Gastroesophageal sphincter (tissue), 3 donors: Measurements from ENCODE around the gene NUP210L.

Source experiments
- CTCF ChIP-seq, 4 experiments: fragments of 200-600 bp in 2 of 4; fragments of 450-650 bp in 2 of 4; sonication (generic) in 1 of 4; IDR thresholded peaks; one replicate each; pipeline ENCODE4 v1.5.1; 2017 to 2019; ENCODE audit warnings: antibody characterized with exemption in 4 of 4, mild to moderate bottlenecking in 2 of 4, moderate library complexity in 2 of 4
- EP300 ChIP-seq: sonication (generic); formaldehyde crosslinking; IDR thresholded peaks from one replicate; pipeline ENCODE4 v1.6.1; 2017; ENCODE audit warnings: antibody characterized with exemption, mild to moderate bottlenecking
- POLR2A ChIP-seq, 2 donors: fragments of 450-650 bp; IDR thresholded peaks; one replicate each; pipeline ENCODE4 v1.6.1; 2017; ENCODE audit warnings: antibody characterized with exemption in 2 of 2, mild to moderate bottlenecking in 2 of 2, moderate library complexity in 1 of 2
- POLR2AphosphoS5 ChIP-seq: sonication (generic); formaldehyde crosslinking; IDR thresholded peaks from one replicate; pipeline ENCODE4 v1.6.1; 2017; ENCODE audit warnings: antibody characterized with exemption

DNA sequence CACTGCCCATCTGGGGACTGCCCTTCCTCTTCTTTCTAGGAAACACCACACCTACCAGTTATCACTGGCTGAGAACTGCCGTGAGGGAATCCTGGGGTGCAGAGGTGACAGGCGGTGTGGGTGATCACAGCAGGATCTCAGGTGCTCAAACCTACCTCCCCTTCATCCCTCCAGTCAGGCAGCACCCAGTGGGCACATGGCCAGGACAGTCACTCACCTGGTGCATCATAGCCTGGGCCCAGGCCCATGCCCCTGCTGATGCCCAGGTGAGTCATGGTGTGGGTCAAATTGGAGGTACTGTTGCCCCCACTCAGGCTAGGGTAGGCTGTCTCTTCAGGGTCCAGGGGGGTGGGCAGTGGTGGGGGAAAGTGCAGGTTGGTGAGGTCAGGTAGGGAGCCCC lies 203.1 kb downstream of the NUP210L start:
- TF ChIP-seq CTCF (IDR thresholded peaks at IDR 0.05) (no peak), POLR2A (IDR thresholded peaks at IDR 0.05) (no peak), EP300 (no peak), POLR2AphosphoS5 (no peak)
